Right lobe of liver (tissue), 6 donors: ENCODE data around the gene PHYH. TPM values are rescaled to one million over a fixed set of nuclear protein-coding genes. Genes with fewer than 3 reads are reported as not detected.

ENCODE experiments used
- ATAC-seq, 4 donors: fragments of 200-7000 bp; cut with Tn5 transposase; one replicate each; pipeline ENCODE4 v1.9.1; 2020; ENCODE audit warnings: mild to moderate bottlenecking in 4 of 4, moderate library complexity in 4 of 4
- DNase-seq, 3 donors: peaks; one replicate each; pipeline ENCODE4 v3.0.0-alpha.2; 2020
- H3K27ac ChIP-seq, 3 donors: fragments of 200-600 bp; one replicate each; pipeline ENCODE4 v1.8.0; 2022
- H3K27me3 ChIP-seq, 2 donors: fragments of 200-600 bp; one replicate each; pipeline ENCODE4 v1.8.0; 2022
- H3K36me3 ChIP-seq, 4 donors: fragments of 200-600 bp; sonication (generic) in 1 of 4; one replicate each; pipeline versions ENCODE4 v1.5.1 to v1.8.0; 2017 to 2022; ENCODE audit warnings: control low read depth in 1 of 4
- H3K4me1 ChIP-seq, 4 donors: fragments of 200-600 bp; sonication (generic) in 1 of 4; one replicate each; pipeline versions ENCODE4 v1.5.1 to v1.8.0; 2017 to 2022; ENCODE audit warnings: control low read depth in 1 of 4
- H3K4me3 ChIP-seq, 3 donors: fragments of 200-600 bp; one replicate each; pipeline ENCODE4 v1.8.0; 2022
- H3K9me3 ChIP-seq, 4 donors: fragments of 200-600 bp; sonication (generic) in 1 of 4; one replicate each; pipeline versions ENCODE4 v1.5.1 to v1.8.0; 2017 to 2022; ENCODE audit warnings: control low read depth in 1 of 4
- CTCF ChIP-seq, 4 donors: fragments of 200-600 bp in 3 of 4; fragments of 450-650 bp in 1 of 4; IDR thresholded peaks; one replicate each; pipeline versions ENCODE4 v1.5.1 to v1.8.0; 2016 to 2022; ENCODE audit warnings: antibody characterized with exemption in 4 of 4, mild to moderate bottlenecking in 2 of 4
- POLR2A ChIP-seq: fragments of 450-650 bp; IDR thresholded peaks from one replicate; pipeline ENCODE4 v1.6.1; 2017; ENCODE audit warnings: antibody characterized with exemption, mild to moderate bottlenecking
- whole genome bisulfite sequencing: methylation state at CpG from one replicate; pipeline ENCODE4 v1.1.6; 2018; ENCODE audit warnings: low coverage, low lambda C conversion rate; ENCODE audit not compliant: insufficient coverage; ENCODE audit errors: missing lambda C conversion rate; 5-methylcytosine and 5-hydroxymethylcytosine counted together
- intact Hi-C, 2 donors: fragments of 100-400 bp; cut with DNase I; formaldehyde crosslinking; loops; one replicate each; pipeline versions ENCODE4 v1.11.2 to v1.14.1; 2022
- total RNA-seq, 6 experiments: library from RNA; depleted of rRNA in 2 of 6; stranded (reverse); fragments of >200 nt in 2 of 6; fragmentation: NEBNext Ultra II Directional in 3 of 6; extraction: Animal tissue kit (Norgen Biotek cat#: 25700) in 3 of 6; gene quantifications; one replicate each; pipeline versions ENCODE4 v1.1.0 to v1.2.4, GENCODE V29; 2016 to 2023
- donor health status: DM: no; HTN: yes; CAD: no.
- donor health status: DM: no; HTN: no; CAD: no.
- donor health status: DM: no; HTN: no; CAD: no.
- donor health status: DM: no; HTN: yes; CAD: no.
- donor health status: DM: no; HTN: yes; CAD: no.

Gene PHYH
- total RNA-seq, 6 experiments from 2014 or later, result 76.8 to 204 (median 141) TPM

DNA sequence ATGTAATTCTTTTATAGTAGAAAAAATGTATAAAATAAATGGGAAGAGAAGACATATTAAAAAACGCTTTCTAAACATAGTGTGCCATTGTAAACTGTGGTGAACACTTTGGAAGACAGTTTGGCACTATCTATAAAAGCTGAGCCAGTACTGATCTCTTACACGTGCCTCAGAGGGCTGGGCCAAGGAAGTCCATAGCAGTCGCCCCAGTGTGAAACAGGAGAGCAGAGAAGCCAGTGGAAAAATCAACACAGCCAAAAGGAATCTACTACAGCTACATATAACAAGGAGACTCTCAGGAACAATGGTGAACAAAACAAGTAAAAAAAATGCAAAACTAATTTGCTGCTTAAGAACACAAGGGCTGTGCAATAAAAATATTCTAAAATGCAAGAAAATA lies 27.7 kb upstream of the PHYH start:
- no peak overlapping the region for H3K4me3 ChIP-seq
- no peaks in the 10 kb centered on the region for H3K9me3 ChIP-seq
- 48% methylated on average over 3 of the region's 3 CpGs for WGBS
- H3K36me3 ChIP-seq, result peaks cover 0 to 75% (median 25%) of the 10 kb centered on the region in 4 donors
- no peak for ATAC-seq
- H3K27ac ChIP-seq, result no peak overlapping the region
- DNase-seq, result no peak
- TF ChIP-seq CTCF (IDR thresholded peaks at IDR 0.05) (no peak), POLR2A (no peak)
- no peaks in the 10 kb centered on the region for H3K4me1 ChIP-seq
- no peaks in the 10 kb centered on the region for H3K27me3 ChIP-seq
- intact Hi-C loops, result no loop called here

- no peaks in the 10 kb centered on the region for H3K4me1 ChIP-seq
- no peaks in the 10 kb centered on the region for H3K9me3 ChIP-seq
- intact Hi-C loops, result no loop called here
- no peak for TF ChIP-seq POLR2A
- no peak for TF ChIP-seq CTCF (IDR thresholded peaks at IDR 0.05)
- H3K27me3 ChIP-seq, result no peaks in the 10 kb centered on the region
- peaks cover 0 to 65% (median 14%) of the 10 kb centered on the region in 4 donors for H3K36me3 ChIP-seq
- 100% methylated on average over 3 of the region's 24 CpGs for WGBS
- no peak overlapping the region for H3K4me3 ChIP-seq
- ATAC-seq, result no peak
- no peak overlapping the region for H3K27ac ChIP-seq
- no peak for DNase-seq
Measured at GRCh38 chr10:13322615-13323148, 22.8 kb upstream of the PHYH start.

GRCh38 chr10:13321576-13321975 lies 21.7 kb upstream of the PHYH start:
- 96% methylated on average over 13 of the region's 13 CpGs for WGBS
- ATAC-seq, result no peak
- Histone ChIP-seq H3K4me3 (no peak overlapping the region), H3K27ac (no peak overlapping the region), H3K4me1 (no peaks in the 10 kb centered on the region), H3K36me3 (peaks cover 0 to 59% (median 11%) of the 10 kb centered on the region in 4 donors), H3K9me3 (no peaks in the 10 kb centered on the region), H3K27me3 (no peaks in the 10 kb centered on the region)
- TF ChIP-seq POLR2A (no peak), CTCF (IDR thresholded peaks at IDR 0.05) (no peak)
- no peak for DNase-seq
- intact Hi-C loops, result no loop called here

- Histone ChIP-seq H3K27me3 (no peaks in the 10 kb centered on the region), H3K9me3 (no peaks in the 10 kb centered on the region), H3K4me1 (no peaks in the 10 kb centered on the region), H3K4me3 (no peak overlapping the region), H3K27ac (no peak overlapping the region), H3K36me3 (peaks cover 0 to 39% (median 6%) of the 10 kb centered on the region in 4 donors)
- 100% methylated on average over 4 of the region's 7 CpGs for WGBS
- intact Hi-C loops, result no loop called here
- TF ChIP-seq CTCF (IDR thresholded peaks at IDR 0.05), result no peak
- no peak for TF ChIP-seq POLR2A
- no peak for DNase-seq
- ATAC-seq, result no peak
Measured at GRCh38 chr10:13319166-13319565, 19.3 kb upstream of the PHYH start.

DNA sequence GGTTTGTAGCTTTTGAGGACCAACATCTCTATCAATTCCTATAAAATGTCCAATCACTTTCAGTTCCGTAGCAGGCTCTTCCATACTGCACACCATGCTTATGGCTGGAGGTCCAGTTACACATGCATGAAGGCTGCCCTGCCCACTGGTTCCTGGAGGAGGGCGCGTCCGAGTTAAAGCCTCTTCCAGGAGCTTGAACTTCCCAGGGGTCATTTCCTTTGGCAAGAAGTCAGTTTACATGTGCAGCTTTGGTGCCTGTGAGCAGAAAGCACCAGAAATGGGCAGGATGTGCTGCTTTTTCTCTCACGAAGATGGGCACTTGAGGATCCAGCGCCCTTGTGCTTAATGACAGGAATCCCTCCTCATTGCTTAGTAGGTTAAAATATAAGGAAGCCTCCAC lies 17.6 kb upstream of the PHYH start:
- Histone ChIP-seq H3K27me3 (no peaks in the 10 kb centered on the region), H3K9me3 (no peaks in the 10 kb centered on the region), H3K4me1 (no peaks in the 10 kb centered on the region), H3K36me3 (peaks cover 0 to 33% (median 2%) of the 10 kb centered on the region in 4 donors), H3K27ac (no peak overlapping the region), H3K4me3 (no peak overlapping the region)
- ATAC-seq (peak; percentile 37 to 51 (median 42)), DNase-seq (no peak)
- TF ChIP-seq CTCF (IDR thresholded peaks at IDR 0.05) (no peak), POLR2A (no peak)
- 65% methylated on average over 3 of the region's 6 CpGs for whole genome bisulfite sequencing
- intact Hi-C loops, result no loop called here
